ENCODE results near the gene CAST.
"Not testable (repeated sequence)": the region's sequence is repeated elsewhere in the genome, so short reads cannot be mapped to it uniquely, and the experiment has no call there.

The CAST gene, protein sequence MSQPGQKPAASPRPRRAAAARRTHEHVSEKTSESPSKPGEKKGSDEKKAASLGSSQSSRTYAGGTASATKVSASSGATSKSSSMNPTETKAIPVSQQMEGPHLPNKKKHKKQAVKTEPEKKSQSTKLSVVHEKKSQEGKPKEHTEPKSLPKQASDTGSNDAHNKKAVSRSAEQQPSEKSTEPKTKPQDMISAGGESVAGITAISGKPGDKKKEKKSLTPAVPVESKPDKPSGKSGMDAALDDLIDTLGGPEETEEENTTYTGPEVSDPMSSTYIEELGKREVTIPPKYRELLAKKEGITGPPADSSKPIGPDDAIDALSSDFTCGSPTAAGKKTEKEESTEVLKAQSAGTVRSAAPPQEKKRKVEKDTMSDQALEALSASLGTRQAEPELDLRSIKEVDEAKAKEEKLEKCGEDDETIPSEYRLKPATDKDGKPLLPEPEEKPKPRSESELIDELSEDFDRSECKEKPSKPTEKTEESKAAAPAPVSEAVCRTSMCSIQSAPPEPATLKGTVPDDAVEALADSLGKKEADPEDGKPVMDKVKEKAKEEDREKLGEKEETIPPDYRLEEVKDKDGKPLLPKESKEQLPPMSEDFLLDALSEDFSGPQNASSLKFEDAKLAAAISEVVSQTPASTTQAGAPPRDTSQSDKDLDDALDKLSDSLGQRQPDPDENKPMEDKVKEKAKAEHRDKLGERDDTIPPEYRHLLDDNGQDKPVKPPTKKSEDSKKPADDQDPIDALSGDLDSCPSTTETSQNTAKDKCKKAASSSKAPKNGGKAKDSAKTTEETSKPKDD

DNA sequence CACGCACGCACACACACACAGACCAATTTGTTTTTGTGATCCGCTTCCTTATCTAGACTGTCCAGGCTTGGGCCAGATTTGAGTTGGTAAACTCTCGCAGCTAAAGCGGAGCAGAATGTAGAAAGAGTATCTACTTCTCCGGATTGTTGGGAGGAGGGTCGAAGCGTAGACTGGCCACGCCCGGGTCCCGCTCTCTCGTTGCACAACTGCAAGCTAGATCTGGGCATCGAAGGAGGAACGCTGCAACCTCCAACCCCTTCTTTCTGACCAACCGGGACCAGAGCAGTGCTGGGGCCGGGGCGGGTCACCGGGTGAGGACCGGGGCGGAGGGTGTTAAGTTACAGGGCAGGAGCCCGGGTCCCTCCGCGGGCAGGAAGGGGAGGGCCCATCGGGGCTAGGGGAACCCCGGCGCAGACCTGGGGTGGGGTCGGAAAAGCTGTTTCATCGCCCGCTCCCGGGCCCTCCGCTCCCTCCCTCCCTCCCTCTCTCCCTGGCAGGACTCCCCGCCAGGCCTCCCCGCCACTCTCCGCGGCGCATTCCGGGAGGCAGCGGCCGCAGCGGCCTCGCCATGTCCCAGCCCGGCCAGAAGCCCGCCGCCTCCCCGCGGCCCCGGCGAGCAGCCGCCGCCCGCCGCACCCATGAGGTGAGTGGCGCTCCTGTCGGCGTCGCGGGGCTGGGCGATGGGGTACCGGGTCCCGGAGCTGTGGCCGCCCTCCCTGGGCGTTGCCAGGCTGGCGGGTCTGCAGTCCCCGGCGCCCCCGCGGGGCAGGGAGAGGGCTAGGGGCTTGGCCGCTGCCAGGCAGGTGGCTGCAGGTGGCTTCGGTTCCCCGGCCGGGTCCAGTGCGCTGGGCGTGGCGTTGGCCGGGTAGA lies at the start of gene CAST:
Gene CAST (plus strand): TSS at position 522 of the 870 bp plus-strand sequence. CDS start 47 bp downstream, at position 569.
- DNase-seq, result peak; percentile 27 to 82 (median 50)

GRCh38 chr5:96614110-96614691 lies 48.0 kb upstream of the CAST start:
- peak; percentile 50 to 82 (median 78) for DNase-seq

GRCh38 chr5:96615223-96615622 lies 47.0 kb upstream of the CAST start:
- DNase-seq, result no peak

GRCh38 chr5:96616801-96617200 lies 45.4 kb upstream of the CAST start:
- no peak for DNase-seq

- not testable (repeated sequence) for DNase-seq
These were observed 43.7 kb upstream of the CAST start for GRCh38 chr5:96618311-96619016.

- DNase-seq, result no peak
These were observed 42.2 kb upstream of the CAST start for GRCh38 chr5:96619946-96620345.

DNA sequence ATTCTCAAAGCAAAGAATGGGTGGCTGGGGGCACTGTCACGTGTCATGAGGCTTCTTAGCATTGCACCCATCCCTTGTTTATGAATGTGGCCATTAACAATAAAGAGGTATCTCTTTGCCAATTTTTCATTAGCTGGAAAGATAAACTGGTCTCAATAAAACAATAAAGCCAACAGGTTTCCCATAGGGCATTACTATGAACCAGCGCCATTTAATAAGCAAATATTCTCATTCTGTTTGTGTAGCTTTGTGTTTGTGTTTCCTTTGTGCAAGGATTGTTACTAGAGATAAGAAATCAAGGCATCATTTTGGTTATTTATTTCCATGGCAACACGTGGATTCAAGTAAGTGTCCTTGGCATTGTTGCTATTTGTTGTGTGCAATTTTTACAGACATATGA lies 37.6 kb upstream of the CAST start:
- peak in 1 of 3 experiments; percentile 2 for DNase-seq

DNA sequence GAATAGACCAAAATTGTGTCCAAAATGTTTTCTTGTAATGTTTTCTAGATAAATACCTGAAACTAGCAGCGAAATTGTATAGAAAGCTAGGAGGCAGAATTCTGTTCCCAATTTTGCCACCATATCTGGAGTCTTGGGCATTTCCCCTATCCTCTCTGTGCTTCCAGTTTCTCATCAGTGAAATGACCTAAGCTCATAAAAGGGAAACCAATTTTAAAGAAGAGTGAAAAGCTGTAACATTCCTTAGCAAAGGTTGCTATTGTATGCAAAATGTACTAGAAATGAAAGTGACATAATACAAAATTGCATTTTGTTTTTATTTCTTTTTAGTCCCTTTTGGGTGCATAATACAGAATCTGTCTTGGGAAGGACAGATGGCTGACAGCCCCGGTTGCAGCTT lies 36.8 kb upstream of the CAST start:
- DNase-seq, result no peak

DNA sequence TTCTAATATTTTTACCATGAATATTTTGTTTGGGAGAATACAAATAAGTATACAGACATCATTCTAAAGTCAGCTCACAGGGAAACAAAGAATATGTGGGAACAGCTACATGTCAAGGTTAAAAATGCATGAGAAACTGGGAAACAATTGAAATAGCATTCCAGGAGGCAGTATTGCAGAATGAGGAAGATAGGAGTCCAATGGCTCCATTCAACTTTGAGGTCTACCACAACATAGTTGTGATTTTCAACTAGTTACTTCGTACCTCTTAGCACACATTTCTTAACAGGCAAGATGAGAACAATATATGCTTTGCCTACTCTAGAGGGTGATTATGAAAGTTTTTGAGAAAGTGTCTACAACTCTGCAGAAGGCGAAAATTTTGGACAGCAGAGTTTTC lies 35.2 kb upstream of the CAST start:
- no peak for DNase-seq

DNA sequence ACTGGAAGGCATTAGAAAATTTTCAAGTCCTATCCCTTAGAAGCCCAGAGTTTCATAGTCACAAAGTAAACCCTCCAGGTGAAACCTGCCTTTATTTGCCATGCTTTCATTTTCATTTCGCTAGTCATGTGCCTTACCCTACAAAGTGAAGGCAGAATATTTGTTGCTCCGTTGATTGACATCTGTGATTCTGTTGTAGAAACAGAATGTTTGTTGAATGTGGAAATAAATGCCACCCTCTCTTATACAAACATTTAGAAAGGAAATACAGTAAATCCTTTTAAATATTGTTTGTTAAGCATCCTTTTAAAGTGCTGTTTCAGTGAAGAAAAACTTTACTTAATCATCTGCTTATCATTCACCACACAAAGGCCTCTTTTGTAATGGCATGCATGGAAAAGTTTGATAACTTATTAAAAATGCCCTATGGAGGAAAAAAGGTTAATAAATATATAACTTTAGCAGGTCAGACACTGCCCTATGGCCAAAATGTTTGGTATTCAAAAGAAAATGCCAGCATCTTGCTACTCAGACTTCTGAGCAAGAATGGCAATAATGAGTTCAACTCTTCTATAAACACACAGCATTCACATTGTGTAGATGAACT lies 34.3 kb upstream of the CAST start:
- DNase-seq, result no peak

GRCh38 chr5:96628406-96628805 lies 33.8 kb upstream of the CAST start:
- DNase-seq, result no peak

GRCh38 chr5:96629774-96630173 lies 32.4 kb upstream of the CAST start:
- DNase-seq, result peak in 2 of 3 experiments; percentile 43 to 50

- no peak for DNase-seq
These were observed 28.4 kb upstream of the CAST start for GRCh38 chr5:96633820-96634219.

DNA sequence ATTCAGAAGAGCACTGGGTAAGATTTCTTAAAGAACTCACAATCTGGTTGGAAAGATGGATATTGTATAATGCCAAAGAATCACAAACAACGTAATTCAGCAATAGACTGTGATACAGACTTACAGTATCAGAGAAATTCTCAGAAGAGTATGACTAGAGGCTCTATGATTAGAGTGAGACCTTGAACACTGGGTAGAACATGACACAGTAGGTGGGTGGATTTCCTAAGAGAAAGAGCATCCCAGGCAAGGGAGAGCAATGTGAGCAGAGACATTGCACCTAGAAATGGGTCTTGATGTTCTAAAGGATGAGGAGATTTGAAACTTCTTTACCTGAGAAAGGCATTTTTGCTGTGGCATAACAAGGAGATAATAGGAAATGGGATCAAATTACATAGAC lies 27.3 kb upstream of the CAST start:
- DNase-seq, result no peak

- DNase-seq, result no peak
These were observed 26.1 kb upstream of the CAST start for GRCh38 chr5:96636046-96636445.

DNA sequence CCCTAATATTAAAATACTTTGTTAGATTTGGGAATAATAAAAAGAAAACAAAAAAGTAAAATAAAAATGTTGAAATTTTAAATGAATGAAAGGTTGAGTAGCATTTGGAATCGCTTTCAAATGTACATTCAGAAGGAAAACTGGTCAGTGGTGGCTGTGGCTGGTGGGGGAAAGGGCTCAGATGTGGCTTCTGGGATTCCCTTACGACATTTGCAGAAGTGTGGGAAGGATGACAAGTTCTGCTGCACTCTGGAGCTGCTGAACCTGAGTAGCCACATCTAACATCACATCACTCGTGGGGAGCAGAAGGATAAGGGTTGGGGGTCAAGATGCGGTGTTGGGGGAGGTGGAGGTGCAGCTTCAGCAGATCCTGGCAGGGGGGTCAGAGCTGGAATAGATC lies 25.6 kb upstream of the CAST start:
- no peak for DNase-seq

- DNase-seq, result no peak
These were observed 25.0 kb upstream of the CAST start for GRCh38 chr5:96637196-96637595.

- no peak for DNase-seq
These were observed 23.6 kb upstream of the CAST start for GRCh38 chr5:96638561-96638960.

DNA sequence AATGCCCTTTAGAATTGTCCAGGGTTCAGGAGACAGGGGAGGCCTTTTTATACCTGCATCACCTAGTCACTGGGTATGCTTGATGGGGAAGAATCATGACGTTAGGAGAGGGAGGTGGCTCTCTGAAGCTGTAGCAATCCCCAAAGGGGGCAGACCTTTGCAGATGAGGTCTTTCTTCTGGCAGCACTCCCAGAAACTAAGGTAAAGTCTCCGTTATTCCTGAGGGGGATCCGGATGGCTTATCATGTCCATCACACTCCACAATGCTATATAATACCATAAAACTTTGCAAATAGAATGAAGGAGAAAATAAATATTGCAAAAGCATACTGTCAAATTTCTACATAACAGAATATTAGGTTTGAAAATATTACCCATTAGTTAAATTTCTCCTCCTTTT lies 21.5 kb upstream of the CAST start:
- DNase-seq, result no peak

GRCh38 chr5:96641368-96642280 lies 20.6 kb upstream of the CAST start:
- no peak for DNase-seq

DNA sequence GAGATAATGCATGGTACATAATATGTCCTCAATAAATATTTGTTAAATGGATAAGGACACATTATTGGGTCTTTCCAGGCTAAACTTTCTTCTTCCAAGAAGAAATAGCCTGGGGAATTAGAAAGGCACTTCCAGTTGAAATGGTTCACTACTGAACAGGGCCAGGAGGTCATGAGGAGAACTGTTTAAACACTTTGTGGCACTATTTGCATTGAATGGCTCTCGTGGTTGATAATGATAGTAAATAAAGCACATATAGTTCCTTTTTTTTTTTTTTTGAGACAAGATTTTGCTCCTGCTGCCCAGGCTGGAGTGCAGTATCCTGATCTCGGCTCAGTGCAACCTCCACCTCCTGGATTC lies 19.9 kb upstream of the CAST start:
- DNase-seq, result no peak
